Ovary (tissue), 3 donors: Measurements from ENCODE around the gene TKTL1.

Experiments
- EP300 ChIP-seq: sonication (generic); formaldehyde crosslinking; IDR thresholded peaks from one replicate; pipeline ENCODE4 v1.6.1; 2017; ENCODE audit warnings: antibody characterized with exemption
- POLR2A ChIP-seq: fragments of 450-650 bp; IDR thresholded peaks from one replicate; pipeline ENCODE4 v1.6.1; 2017; ENCODE audit warnings: antibody characterized with exemption, mild to moderate bottlenecking, moderate library complexity
- TF ChIP-seq, protein P1 (sequence below), 3 donors: fragments of 450-650 bp in 2 of 3; fragments of 200-600 bp in 1 of 3; IDR thresholded peaks; one replicate each; pipeline versions ENCODE4 v1.5.1 to v1.8.0; 2016 to 2022; ENCODE audit warnings: antibody characterized with exemption in 3 of 3, mild to moderate bottlenecking in 1 of 3
- donor health status: DM: no; HTN: no; CAD: no.

DNA sequence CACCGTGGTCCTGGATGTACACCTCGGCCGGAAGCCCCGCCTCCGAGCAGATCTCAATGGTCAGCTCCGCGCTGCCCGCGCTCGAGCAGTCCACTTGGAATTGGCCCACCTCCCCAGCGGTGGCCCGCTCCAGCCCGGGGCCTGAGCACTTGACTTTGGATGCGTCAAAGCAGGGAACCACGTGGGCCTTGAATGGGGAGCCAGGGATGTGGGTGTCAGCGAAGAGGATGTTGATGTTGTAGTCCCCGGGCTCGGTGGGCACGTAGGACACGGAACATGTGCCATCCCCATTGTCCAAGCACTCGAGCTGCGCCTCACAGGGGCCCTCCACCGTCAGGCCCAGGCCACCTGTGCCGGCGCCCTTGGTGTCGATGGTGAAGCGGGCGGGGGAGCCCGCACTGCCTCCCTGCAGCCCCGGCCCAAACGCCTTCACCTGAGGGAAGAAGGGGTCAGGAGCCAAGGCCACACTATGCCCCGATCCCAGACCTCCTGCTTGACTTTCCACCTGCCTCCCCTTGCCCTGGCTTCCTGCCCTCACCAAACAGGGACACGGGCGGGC, 64.6 kb downstream of the TKTL1 start:
- TF ChIP-seq, protein P1, sequence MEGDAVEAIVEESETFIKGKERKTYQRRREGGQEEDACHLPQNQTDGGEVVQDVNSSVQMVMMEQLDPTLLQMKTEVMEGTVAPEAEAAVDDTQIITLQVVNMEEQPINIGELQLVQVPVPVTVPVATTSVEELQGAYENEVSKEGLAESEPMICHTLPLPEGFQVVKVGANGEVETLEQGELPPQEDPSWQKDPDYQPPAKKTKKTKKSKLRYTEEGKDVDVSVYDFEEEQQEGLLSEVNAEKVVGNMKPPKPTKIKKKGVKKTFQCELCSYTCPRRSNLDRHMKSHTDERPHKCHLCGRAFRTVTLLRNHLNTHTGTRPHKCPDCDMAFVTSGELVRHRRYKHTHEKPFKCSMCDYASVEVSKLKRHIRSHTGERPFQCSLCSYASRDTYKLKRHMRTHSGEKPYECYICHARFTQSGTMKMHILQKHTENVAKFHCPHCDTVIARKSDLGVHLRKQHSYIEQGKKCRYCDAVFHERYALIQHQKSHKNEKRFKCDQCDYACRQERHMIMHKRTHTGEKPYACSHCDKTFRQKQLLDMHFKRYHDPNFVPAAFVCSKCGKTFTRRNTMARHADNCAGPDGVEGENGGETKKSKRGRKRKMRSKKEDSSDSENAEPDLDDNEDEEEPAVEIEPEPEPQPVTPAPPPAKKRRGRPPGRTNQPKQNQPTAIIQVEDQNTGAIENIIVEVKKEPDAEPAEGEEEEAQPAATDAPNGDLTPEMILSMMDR (IDR thresholded peaks at IDR 0.05), result no peak
- no peak for TF ChIP-seq POLR2A
- TF ChIP-seq EP300, result no peak
